GM21529 (cell line): ENCODE results near the gene CAVIN3.

ENCODE experiments used
- ATAC-seq: cut with Tn5 transposase; IDR thresholded peaks from one replicate; pipeline ENCODE4 v1.9.1; 2021; ENCODE audit not compliant: unreplicated experiment

The CAVIN3 gene

GRCh38 chr11:6270584-6271246, 49.6 kb downstream of the CAVIN3 start:
- no peak for ATAC-seq

- no peak for ATAC-seq
These were observed 50.3 kb downstream of the CAVIN3 start for GRCh38 chr11:6269994-6270393.
